ENCODE data around the gene RHCE. TPM values are rescaled to one million over a fixed set of nuclear protein-coding genes. Genes with fewer than 3 reads are reported as not detected.
"Not testable (repeated sequence)": the region's sequence is repeated elsewhere in the genome, so short reads cannot be mapped to it uniquely, and the experiment has no call there.

Gene RHCE
- total and polyA plus RNA-seq, 2 experiments from 2014 or later, result 0.15 to 0.17 TPM

DNA sequence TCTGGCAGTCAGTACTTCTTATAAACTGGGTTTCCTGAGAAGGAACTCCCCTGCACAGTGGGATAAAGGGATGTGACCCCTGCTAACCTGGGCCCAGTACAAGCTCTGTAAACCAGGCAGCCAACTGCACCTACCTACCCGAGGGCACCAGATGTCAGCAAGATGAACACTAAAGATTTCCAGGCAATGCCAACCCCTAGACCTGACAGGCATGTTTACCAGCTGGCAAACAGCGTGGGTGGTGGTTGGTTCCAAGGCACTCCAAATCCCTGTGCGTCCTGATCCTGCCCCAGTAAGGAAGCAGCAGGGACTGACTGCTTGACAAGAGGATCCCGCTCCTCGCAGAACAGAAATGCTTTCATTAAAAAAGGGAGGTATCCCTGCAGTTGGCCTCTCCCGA, 2.6 kb upstream of the RHCE start:
- H3K4me3 Mint-ChIP-seq; H3K4me1 ChIP-seq (ENCODE audit: insufficient read depth); H3K4me2 ChIP-seq; H3K9me2 ChIP-seq (ENCODE audit: insufficient read depth); H3K79me2 ChIP-seq (replicated peaks; ENCODE audit: insufficient read depth); H3K27me3 ChIP-seq (ENCODE audit: insufficient read depth); H2AFZ ChIP-seq; H3K4me3 ChIP-seq; H3K9me3 Mint-ChIP-seq; ATAC-seq; H3F3A ChIP-seq (replicated peaks; ENCODE audit: low read depth); H4K20me1 ChIP-seq (replicated peaks; ENCODE audit: insufficient read depth); H3K27ac ChIP-seq (ENCODE audit: low read depth); H3K27ac Mint-ChIP-seq; H3K36me3 Mint-ChIP-seq (ENCODE audit: low read depth); DNase-seq (ENCODE audit: low spot score); H3K36me3 ChIP-seq (ENCODE audit: insufficient read depth): not testable (repeated sequence)
- Mint-ChIP-seq H3K4me1 (peaks cover 17% of the 10 kb centered on the region), H3K27me3 (ENCODE audit: insufficient read depth, low read depth, poor library complexity) (peaks cover 14% of the 10 kb centered on the region)

DNA sequence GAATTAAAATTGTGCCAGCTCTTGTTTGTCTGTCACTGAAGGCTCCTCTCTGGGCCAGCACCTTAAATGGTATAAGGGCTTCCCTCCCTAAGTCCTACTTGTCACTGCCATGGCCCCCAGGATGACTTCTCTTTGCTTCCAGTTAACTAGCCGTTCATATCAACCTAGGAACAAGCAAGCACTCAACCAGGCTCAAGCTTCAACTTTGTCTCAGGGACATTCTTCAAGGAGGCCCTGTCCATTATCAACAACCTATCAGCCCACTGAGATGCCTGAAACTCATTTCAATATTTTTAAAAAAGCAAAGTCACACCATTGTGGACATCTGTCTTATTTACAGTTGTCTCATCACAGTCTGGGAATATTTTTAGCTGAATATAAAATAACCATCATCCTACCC, 1.3 kb downstream of the RHCE start:
- not testable (repeated sequence) for H2AFZ ChIP-seq; DNase-seq (ENCODE audit: low spot score); H3K79me2 ChIP-seq (replicated peaks; ENCODE audit: insufficient read depth); H4K20me1 ChIP-seq (replicated peaks; ENCODE audit: insufficient read depth); H3K27ac Mint-ChIP-seq; H3K9me3 Mint-ChIP-seq; H3K4me3 Mint-ChIP-seq; ATAC-seq; H3K27ac ChIP-seq (ENCODE audit: low read depth); H3K4me2 ChIP-seq; H3K36me3 Mint-ChIP-seq (ENCODE audit: low read depth); H3K4me3 ChIP-seq; H3K4me1 ChIP-seq (ENCODE audit: insufficient read depth); H3K36me3 ChIP-seq (ENCODE audit: insufficient read depth); H3K9me2 ChIP-seq (ENCODE audit: insufficient read depth); H3F3A ChIP-seq (replicated peaks; ENCODE audit: low read depth); H3K27me3 ChIP-seq (ENCODE audit: insufficient read depth)
- Mint-ChIP-seq H3K27me3 (ENCODE audit: insufficient read depth, low read depth, poor library complexity) (peaks cover 12% of the 10 kb centered on the region), H3K4me1 (peaks cover 17% of the 10 kb centered on the region)

DNA sequence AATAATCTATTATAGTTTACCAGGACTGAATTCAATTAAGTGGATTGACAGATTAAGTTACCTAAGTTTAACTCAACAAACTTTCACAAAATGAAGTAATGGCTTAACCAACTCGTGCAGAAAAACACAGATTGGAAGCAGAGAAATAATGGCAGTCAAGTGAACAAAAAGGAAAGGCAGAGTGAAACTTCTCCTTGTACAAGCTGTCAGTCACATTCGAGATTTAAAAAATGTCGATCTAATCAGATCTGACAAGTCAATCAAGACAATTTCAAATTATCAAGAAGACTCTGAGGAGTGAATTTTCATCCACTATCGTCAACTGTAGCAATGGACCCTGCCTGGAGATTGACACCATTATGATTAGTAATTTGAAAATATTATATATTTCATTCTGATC, 3.3 kb downstream of the RHCE start:
- DNase-seq (ENCODE audit: low spot score); H3K4me2 ChIP-seq; H3K4me3 Mint-ChIP-seq: not testable (repeated sequence)

DNA sequence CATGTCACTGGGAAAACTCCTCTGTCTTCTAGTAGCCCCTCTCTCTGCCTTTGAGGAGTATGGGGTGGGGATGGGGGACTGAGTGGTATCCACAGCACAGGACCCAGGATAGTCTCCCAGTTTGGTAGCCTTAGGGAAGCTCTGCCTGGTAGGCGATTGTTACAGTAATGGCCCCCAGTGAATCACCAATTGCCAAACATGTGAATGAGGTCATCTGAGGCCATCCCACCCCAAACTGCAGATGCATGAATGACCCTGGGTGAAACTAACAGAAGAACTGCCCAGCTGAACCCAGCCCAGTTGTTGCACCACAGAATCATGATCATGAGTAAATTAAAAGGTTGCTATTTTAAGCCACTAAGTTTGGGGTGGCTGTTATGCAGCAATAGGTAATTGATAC, 6.0 kb downstream of the RHCE start:
- H3K4me1 Mint-ChIP-seq; H3K36me3 ChIP-seq (ENCODE audit: insufficient read depth); H3K79me2 ChIP-seq (replicated peaks; ENCODE audit: insufficient read depth); H3K36me3 Mint-ChIP-seq (ENCODE audit: low read depth); H3K4me3 Mint-ChIP-seq; H3F3A ChIP-seq (replicated peaks; ENCODE audit: low read depth); H3K4me1 ChIP-seq (ENCODE audit: insufficient read depth); H3K27me3 ChIP-seq (ENCODE audit: insufficient read depth); H3K9me2 ChIP-seq (ENCODE audit: insufficient read depth); ATAC-seq; H3K27ac ChIP-seq (ENCODE audit: low read depth); H3K27ac Mint-ChIP-seq; H3K9me3 Mint-ChIP-seq; H4K20me1 ChIP-seq (replicated peaks; ENCODE audit: insufficient read depth); H3K4me3 ChIP-seq; H3K27me3 Mint-ChIP-seq (ENCODE audit: insufficient read depth, low read depth, poor library complexity); DNase-seq (ENCODE audit: low spot score); H2AFZ ChIP-seq; H3K4me2 ChIP-seq: not testable (repeated sequence)

More for the DNA sequence above, 3.3 kb downstream of the RHCE start:
- H3K36me3 ChIP-seq (ENCODE audit: insufficient read depth); H3K79me2 ChIP-seq (replicated peaks; ENCODE audit: insufficient read depth); H3K36me3 Mint-ChIP-seq (ENCODE audit: low read depth); H4K20me1 ChIP-seq (replicated peaks; ENCODE audit: insufficient read depth); H3K27ac Mint-ChIP-seq; H3F3A ChIP-seq (replicated peaks; ENCODE audit: low read depth); ATAC-seq; H3K27ac ChIP-seq (ENCODE audit: low read depth); H2AFZ ChIP-seq; H3K4me1 ChIP-seq (ENCODE audit: insufficient read depth); H3K4me3 ChIP-seq; H3K9me3 Mint-ChIP-seq; H3K27me3 Mint-ChIP-seq (ENCODE audit: insufficient read depth, low read depth, poor library complexity); H3K9me2 ChIP-seq (ENCODE audit: insufficient read depth); H3K27me3 ChIP-seq (ENCODE audit: insufficient read depth): not testable (repeated sequence)
- peaks cover 10% of the 10 kb centered on the region for H3K4me1 Mint-ChIP-seq

DNA sequence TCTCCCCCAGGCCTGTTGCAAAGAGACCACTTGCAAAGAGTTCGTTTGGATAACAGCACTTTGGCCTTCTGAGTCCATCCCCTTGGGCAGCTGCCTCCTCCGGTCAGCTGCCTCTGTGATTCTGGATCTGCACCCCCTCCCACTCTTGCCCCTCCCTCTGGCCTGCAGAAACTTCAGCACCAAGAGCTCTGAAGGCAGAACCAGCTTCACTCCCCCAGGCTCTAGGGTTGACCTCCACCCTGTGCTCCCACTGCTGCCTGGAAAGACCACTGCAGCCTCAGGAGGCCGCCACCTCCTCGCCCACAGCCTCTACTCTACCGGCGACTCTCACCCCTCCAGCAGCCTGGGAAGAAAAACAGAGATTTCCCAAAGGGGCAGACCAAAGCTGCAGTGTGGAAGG, 6.5 kb downstream of the RHCE start:
- H3K4me3 Mint-ChIP-seq; H3K27ac ChIP-seq (ENCODE audit: low read depth); H3K27ac Mint-ChIP-seq; H3K79me2 ChIP-seq (replicated peaks; ENCODE audit: insufficient read depth); H3K27me3 ChIP-seq (ENCODE audit: insufficient read depth); DNase-seq (ENCODE audit: low spot score); H3K4me2 ChIP-seq; H3K9me2 ChIP-seq (ENCODE audit: insufficient read depth); H3K36me3 ChIP-seq (ENCODE audit: insufficient read depth); H3K27me3 Mint-ChIP-seq (ENCODE audit: insufficient read depth, low read depth, poor library complexity); H3K4me1 Mint-ChIP-seq; H3K4me1 ChIP-seq (ENCODE audit: insufficient read depth); H3K36me3 Mint-ChIP-seq (ENCODE audit: low read depth); H3K4me3 ChIP-seq; H3F3A ChIP-seq (replicated peaks; ENCODE audit: low read depth); H4K20me1 ChIP-seq (replicated peaks; ENCODE audit: insufficient read depth); H3K9me3 Mint-ChIP-seq; H2AFZ ChIP-seq: not testable (repeated sequence)
- ATAC-seq, result peak; percentile 60

DNA sequence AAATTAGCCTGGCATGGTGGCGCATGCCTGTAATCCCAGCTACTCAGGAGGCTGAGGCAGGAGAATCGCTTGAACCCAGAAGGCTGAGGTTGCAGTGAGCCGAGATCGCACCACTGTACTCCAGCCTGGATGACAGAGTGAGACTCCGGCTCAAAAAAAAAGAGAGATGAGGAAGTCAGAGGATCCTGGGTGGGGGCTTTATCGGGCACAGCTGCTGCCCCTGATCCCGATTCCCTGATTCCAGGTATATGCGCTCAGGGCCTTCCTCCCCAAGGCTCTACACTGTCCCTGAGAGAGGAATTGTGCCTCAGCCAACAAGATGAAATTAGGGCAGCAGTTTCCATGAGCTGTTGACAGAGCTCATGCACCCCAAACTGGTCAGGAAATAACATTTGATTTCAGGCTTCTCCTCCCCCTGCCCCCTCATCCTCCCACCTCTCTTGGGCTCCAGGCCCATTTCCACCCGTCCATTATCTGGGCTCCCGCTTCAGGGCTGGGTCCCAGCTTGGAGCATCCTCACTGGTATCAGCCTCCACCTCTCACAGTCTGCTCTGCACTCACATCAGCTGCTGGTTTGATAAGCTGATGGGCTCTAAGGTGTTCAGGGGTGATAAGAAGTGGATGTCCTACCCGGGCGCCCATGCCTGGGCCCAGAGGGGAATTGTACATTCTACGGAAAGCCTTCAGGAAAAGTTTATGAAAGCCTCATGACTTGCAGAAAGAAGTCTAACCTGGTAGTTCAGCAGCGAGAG, 7.6 kb downstream of the RHCE start:
- H3K9me3 Mint-ChIP-seq; H3K36me3 ChIP-seq (ENCODE audit: insufficient read depth); H4K20me1 ChIP-seq (replicated peaks; ENCODE audit: insufficient read depth); H3K27ac ChIP-seq (ENCODE audit: low read depth); DNase-seq (ENCODE audit: low spot score); H3K4me1 ChIP-seq (ENCODE audit: insufficient read depth); H3K27ac Mint-ChIP-seq; H3K4me3 ChIP-seq; H3K27me3 ChIP-seq (ENCODE audit: insufficient read depth); H3F3A ChIP-seq (replicated peaks; ENCODE audit: low read depth); H2AFZ ChIP-seq; H3K36me3 Mint-ChIP-seq (ENCODE audit: low read depth); H3K4me3 Mint-ChIP-seq; H3K4me2 ChIP-seq; H3K79me2 ChIP-seq (replicated peaks; ENCODE audit: insufficient read depth); H3K27me3 Mint-ChIP-seq (ENCODE audit: insufficient read depth, low read depth, poor library complexity); H3K9me2 ChIP-seq (ENCODE audit: insufficient read depth); H3K4me1 Mint-ChIP-seq; ATAC-seq: not testable (repeated sequence)
